Stimulated activated CD8-positive, alpha-beta memory T cell treated with anti-CD3 and anti-CD28 coated beads, Interleukin-7, amount 100 ng/mL, for 1 hour (primary cell): ENCODE data around the gene B4GALNT2.
"Not testable (repeated sequence)": the region's sequence is repeated elsewhere in the genome, so short reads cannot be mapped to it uniquely, and the experiment has no call there.

Source experiments
- DNase-seq, 2 donors: peaks; one replicate each; pipeline ENCODE4 v3.0.0-alpha.2; 2020; ENCODE audit warnings: low read depth in 2 of 2

The B4GALNT2 gene

DNA sequence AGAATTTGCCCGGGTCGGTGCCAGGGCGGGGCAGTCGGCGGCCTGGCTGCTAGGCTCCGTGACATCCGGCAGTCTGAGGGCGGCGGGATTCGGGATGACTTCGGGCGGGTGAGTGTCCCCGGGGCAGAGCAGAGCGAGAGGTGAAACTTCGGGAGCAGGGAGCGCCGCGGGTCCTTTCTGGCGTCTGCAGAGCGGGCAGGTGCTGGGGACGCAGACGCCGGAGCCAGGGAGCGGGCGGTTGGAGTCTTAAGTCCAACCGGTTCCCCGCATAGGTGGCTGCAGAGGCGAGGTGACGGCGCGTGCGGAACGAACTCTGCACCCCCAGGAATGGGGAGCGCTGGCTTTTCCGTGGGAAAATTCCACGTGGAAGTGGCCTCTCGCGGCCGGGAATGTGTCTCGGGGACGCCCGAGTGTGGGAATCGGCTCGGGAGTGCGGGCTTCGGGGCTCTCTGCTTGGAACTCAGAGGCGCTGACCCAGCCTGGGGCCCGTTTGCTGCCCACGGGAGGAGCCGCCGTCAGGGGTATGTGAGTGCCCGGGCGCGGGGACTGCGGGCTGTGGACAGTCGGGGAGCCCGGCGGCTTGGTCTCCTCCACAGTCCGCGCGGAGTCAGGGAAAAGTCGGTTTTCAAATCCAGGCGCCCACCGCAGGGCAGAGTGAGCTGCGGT is at the start of gene B4GALNT2:
Gene B4GALNT2 (plus strand): TSS at position 71 of the 666 bp plus-strand sequence. CDS start 24 bp downstream, at position 95.
- DNase-seq: no peak

DNA sequence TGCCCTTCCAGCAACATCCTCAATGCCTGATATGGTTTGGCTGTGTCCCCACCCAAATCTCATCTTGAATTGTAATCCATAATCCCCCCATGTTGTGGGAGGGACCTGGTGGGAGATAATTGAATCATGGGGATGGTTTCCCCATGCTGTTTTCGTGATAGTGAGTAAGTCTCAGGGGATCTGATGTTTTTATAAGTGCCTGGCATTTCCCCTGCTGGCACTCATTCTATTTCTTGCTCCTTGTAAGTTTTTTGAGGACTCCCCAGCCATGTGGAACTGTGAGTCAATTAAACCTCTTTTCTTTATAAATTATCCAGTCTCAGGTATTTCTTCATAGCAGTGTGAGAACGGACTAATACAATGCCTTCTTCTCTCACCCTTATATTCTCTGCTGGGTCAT is 47.5 kb upstream of the B4GALNT2 start:
- DNase-seq: not testable (repeated sequence)

- DNase-seq: no peak
These were observed 46.8 kb upstream of the B4GALNT2 start for GRCh38 chr17:49085565-49086315.

- DNase-seq: no peak
These were observed 46.3 kb upstream of the B4GALNT2 start for GRCh38 chr17:49086316-49086605.

DNA sequence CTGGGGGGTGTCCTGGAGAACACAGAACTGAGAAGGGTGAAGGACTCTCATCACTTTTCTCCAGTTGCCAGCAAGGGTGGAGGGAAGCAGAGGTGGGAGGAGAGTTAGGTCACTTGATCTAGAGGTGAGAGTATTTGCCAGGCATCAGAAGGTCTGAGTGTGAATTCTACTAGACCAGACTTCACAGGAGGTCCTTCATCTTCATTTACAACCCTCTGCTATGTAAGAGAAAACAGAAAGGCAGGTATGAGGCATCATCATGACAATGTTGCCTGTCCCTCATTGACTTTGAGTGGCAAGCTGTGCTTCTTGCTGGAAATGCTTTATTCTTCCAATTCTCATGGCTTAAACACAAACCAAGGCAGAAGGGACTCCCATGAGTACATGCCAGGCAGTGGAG is 45.9 kb upstream of the B4GALNT2 start:
- DNase-seq: no peak

GRCh38 chr17:49089094-49089493 is 43.5 kb upstream of the B4GALNT2 start:
- DNase-seq: no peak

DNA sequence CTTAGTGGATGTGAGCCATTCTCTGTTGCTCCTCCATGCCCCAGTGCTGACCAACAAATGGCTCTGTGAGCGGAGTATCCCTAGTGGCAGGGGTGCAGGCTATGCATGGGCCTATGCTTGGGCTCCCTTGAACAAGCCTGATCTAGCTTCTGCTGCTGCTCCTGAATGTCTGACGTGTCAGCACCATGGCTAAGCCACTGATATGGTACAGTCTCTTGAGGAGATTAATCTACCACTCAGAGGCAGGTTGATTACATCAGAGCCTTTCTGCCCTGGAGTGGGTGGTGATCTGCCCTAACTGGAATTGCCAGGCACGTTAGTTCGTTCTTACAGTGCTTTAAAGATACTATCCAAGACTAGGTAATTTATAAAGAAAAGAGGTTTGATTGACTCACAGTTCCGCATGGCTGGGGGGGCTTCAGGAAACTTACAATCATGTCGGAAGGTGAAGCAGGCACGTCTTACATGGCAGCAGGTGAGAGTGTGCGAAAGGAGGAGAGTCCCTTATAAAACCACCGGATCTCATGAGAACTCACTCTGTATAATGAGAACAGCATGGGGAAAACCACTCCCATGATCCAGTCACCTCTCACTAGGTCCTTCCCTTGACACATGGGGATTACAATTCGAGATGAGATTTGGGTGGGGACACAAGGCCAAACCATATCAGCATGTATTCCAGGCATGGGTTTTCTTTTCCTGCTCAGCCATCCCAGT is 41.5 kb upstream of the B4GALNT2 start:
- DNase-seq: no peak

- no peak for DNase-seq
These were observed 39.4 kb upstream of the B4GALNT2 start for GRCh38 chr17:49093131-49093530.

DNA sequence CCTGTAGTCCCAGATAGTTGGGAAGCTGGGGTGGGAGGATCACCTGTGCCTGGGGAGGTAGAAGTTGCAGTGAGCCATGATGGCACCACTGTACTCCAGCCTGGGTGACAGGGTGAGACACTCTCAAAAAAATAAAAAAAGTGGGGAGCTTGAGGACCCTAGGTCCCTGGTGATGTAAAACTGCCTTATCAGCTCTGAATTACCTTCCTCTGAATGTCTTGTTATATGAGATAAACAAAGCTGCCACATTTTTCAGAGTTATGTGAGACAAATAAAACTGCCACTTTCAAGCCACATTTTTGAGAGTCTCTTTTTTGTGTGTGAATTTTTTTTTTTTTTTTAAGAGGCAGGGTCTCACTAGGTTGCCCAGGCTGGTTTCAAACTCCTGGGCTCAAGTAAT is 32.0 kb upstream of the B4GALNT2 start:
- no peak for DNase-seq

- DNase-seq: no peak
These were observed 31.5 kb upstream of the B4GALNT2 start for GRCh38 chr17:49101054-49101534.

DNA sequence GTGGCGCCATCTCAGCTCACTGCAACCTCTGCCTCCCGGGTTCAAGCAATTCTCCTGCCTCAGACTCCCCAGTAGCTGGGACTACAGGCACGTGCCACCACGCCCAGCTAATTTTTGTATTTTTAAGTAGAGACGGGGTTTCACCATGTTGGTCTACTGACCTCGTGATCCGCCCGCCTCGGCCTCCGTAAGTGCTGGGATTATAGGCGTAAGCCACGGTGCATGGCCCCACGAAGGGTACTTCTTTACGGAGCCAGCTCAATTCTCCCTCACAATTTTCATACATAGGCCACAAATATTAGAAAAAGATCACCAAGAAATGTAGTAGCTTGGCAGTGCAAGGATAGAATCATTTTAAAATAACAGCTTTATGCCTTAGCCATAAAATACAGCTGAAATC is 29.2 kb upstream of the B4GALNT2 start:
- DNase-seq: not testable (repeated sequence)

- no peak for DNase-seq
These were observed 28.0 kb upstream of the B4GALNT2 start for GRCh38 chr17:49104511-49105074.

- no peak for DNase-seq
These were observed 26.0 kb upstream of the B4GALNT2 start for GRCh38 chr17:49106321-49107210.

GRCh38 chr17:49107211-49107557 is 25.4 kb upstream of the B4GALNT2 start:
- DNase-seq: no peak

DNA sequence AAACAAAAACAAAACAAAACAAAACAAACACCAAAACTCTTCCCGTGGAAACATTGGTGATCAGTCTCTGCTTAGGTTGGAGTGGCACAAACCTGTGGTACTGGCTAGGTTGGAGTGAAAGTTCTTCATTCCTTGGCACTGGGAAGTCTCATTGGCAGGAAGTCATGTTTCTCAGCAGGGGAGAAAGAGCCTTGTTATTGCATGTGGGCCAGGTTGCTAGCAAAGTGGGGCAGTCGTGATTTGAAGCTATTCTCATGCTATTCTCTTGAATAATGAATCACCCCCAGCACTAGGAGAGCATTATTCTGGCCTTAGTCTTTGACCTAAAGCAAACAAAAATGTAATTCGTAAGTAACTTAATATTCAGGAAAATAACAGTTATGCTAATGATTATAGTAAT is 24.3 kb upstream of the B4GALNT2 start:
- DNase-seq: no peak

DNA sequence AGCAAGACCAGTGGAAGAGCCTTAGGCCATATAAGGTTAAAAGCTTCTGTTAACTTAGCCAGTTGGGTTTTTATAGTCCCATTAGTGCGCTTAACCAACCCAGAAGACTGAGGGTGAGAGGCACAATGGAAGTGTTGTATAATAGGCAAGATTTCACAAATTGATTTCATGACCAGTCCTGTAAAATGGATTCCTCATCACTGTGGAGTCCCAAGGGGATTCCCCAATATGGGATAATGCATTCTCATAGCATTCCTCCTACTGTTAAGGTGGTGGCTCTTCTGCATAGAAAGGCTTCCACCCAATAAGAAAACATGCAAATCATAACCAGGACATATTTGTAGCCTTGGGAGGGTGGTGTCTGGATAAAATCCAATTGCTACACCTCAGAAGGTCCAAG is 22.1 kb upstream of the B4GALNT2 start:
- DNase-seq: no peak

- no peak for DNase-seq
These were observed 20.6 kb upstream of the B4GALNT2 start for GRCh38 chr17:49111934-49112333.

DNA sequence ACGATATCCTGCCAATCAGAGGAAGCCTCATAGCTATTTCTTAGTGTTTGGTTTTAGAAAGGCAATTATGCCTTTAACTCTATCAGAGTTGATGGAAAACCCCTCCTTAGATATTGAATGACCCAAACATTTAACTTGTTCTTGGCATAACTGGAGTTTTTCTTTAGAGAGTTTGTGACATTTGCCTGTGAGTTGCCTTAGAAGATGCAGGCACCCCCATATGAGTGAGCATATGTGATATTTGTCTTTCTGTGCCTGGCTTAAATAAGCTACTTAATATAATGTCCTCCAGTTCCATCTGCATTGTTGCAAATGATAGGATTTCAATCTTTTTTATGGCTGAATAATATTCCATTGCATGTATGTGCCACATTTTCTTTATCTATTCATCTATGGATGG is 19.6 kb upstream of the B4GALNT2 start:
- DNase-seq: no peak

- DNase-seq: no peak
These were observed 17.9 kb upstream of the B4GALNT2 start for GRCh38 chr17:49114703-49115102.

GRCh38 chr17:49117587-49118230 is 14.9 kb upstream of the B4GALNT2 start:
- no peak for DNase-seq

DNA sequence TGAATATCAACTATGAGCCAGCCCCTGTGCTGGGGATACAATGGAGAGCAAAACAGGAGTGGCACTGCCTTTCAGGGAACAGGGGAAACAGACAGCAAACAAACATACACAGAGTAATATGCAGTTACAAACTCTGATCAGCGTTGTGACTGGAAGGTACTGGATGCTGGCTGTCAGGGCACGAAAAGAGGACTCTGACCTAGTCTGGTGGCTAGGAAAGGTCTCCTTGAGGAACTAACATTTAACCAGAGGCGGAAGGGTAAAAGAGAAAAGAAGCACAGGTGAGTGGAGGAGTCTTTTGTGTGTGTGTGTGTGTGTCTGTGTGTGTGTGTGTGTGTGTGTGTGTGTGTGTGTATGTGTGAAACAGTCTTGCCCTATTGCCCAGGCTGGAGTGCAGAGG is 12.4 kb upstream of the B4GALNT2 start:
- no peak for DNase-seq
